Head of caudate nucleus (tissue), 42 donors: ENCODE data around the gene FGF9.

ENCODE experiments used
- DNase-seq, 42 donors: peaks; one replicate each; pipeline versions ENCODE4 v3.0.0 to v3.0.0-alpha.2; 2020 to 2021; ENCODE audit warnings: mixed read lengths in 7 of 42
- intact Hi-C: fragments of 100-400 bp; cut with DNase I; formaldehyde crosslinking; loops from one replicate; pipeline ENCODE4 v1.15.0; 2022

FGF9 gene

DNA sequence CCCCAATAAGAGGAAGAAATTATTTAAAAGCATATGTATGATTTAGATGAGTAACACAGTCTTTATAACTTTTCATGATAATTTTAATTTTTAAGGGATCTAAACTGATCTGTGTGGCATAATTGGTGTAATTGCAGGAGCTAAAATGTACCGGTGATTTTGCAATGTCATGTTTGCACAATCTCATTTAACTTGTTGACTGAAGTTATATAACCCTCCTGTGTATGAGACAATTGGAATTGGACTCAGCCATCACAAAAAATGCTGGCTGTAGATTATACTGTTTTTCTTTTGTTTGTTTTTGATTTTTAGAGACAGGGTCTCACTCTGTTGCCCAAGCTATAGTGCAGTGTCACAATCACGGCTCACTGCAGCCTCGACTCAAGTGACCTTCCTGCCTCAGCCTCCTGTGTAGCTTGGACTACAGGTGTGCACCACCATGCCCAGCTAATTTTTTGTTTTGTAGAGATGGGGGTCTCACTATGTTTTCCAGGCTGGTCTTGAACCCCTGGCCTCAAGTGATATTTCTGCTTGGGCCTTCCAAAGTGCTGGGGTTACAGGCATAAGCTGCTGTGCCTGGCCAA, 26.1 kb downstream of the FGF9 start:
- intact Hi-C loops, result no loop called here
- no peak for DNase-seq

DNA sequence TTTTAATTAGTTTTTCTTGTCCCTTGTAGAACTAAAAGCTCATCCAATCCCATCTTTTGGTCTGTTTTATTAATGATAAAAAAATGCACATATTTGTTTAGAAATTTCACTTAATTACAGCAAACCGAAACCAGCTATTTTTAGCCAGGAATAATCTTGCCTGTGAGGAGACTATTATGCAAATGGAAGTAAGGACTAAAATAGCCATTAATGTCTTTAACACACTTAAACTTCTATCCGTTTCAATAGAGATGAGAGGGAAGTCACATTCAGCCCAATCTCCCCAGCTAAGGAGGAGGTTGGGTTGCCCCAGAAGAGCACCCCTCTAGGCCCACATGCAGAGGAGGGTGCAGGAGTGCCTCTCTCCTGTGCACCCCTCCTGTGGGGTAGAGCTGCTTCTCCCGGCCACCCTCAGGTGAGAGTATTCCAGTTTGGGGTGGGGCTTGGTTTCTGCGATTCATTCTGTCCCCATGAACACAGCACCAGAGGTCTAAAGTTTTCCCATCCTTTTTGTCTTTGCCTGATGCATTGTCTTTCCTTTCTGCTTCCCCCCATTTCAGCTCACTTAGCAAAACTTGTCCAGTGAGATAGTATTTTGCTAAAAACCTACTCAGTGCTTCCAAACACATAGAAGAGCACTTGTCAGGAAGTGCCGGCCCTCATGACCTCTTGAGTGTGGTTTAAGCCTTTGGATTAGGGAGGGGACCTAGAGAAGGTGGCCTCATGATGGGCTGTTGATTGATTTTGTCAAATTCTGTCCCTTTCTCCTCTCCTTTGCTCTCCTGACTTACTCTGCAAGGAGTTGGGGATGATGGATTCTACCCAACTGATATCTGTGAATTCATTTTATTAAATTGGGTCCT, 28.2 kb downstream of the FGF9 start:
- intact Hi-C loops, result no loop called here
- DNase-seq, result no peak

DNA sequence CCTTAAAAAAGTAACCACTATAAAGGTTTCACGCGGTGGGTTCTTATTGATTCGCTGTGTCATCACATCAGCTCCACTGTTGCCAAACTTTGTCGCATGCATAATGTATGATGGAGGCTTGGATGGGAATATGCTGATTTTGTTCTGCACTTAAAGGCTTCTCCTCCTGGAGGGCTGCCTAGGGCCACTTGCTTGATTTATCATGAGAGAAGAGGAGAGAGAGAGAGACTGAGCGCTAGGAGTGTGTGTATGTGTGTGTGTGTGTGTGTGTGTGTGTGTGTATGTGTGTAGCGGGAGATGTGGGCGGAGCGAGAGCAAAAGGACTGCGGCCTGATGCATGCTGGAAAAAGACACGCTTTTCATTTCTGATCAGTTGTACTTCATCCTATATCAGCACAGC, 30.6 kb downstream of the FGF9 start:
- intact Hi-C loops, result no loop called here
- no peak for DNase-seq

DNA sequence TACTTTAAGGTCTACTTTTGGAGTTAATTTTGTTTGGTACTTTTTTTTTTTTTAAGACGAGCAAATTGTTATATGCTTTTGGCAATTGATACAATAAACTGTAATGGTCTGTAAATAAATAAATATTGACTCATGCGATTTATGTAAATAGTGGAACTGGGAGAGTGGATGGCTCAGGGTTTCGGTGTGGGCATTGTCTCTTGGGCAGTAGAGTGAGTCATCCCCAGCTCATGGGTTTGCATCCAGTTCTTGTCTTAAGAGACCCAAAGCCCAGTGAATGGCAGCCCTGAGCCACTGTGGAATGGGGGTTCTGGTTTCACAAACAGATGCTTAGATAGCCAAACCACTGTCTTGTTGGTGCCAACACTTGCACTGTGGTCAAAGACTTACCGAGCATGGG, 33.0 kb downstream of the FGF9 start:
- no peak for DNase-seq
- intact Hi-C loops, result no loop called here

DNA sequence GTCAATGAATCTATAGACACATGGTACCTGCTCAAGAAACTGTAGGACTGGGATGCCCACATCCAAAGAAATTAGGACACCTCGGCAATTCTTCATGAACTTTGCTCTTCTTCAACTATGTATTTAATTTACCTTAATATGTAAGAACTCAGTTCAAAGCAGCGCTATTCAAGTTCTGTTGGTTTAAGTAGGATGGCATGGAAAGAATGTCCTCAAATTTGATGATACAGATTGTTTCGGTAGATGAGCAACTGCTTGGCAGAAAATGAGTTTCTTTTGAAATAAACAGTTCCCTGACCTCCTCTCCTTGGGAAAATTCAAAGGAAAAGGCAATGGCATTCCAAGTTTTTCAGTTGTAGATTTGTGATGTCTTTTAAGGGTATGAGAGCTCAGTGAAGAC, 36.7 kb downstream of the FGF9 start:
- intact Hi-C loops, result no loop called here
- DNase-seq, result no peak

DNA sequence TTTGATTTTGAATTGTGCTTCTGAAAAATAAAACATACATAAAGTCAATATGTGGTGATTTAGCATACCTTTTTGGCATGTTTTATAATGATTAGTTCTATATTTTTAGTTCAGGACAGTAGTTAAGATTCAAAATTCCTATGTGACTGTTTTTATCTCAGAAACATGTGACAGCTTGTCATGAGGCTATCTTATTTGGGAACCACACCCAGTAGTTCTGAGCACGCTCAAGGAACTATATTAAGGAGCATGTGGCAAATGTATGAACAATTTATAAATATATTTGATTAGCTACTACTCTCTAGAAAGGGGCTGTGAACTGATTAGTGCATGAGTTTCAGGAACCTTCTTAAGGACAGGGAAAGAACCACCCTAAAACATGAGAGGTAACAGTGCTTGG, 38.8 kb downstream of the FGF9 start:
- no peak for DNase-seq
- intact Hi-C loops, result no loop called here

DNA sequence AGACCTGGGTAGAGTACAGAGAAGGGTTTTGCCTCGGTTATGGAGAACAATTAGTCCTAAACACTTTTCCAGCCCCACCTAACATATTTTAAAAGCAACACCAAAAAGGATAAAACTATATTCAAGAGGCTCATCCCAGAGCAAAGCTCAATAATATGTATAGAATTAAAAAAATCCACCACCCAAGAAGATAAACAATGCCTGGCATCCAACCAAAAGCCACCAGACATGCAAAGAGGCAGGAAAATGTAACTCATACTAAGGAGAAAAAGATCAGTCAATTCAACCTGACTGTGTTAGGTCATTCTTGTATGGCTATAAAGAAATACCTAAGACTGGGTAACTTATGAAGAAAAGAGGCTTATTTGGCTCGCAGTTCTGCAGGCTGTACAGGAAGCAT, 39.3 kb downstream of the FGF9 start:
- intact Hi-C loops, result no loop called here

DNA sequence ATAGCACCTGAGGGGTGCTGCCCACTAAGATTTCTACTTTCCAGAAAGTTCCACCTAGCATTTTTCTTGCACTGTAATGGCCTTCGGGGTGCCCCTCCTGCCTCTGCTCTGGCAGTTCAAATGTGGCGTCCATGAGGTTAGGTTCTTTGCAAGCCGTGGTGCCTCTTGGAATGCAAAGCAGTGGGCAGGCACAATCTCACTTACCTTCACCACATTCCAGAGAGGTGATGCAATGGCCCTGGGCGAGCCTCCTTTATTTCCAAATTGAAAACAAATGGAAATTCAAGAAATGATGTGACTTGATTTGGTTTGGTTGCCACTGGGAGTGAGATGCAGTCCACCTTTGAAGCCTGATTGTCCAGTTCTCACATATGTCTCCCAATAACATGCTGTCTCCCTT, 46.9 kb downstream of the FGF9 start:
- intact Hi-C loops, result no loop called here

More for the DNA sequence above, 39.3 kb downstream of the FGF9 start:
- no peak for DNase-seq

DNA sequence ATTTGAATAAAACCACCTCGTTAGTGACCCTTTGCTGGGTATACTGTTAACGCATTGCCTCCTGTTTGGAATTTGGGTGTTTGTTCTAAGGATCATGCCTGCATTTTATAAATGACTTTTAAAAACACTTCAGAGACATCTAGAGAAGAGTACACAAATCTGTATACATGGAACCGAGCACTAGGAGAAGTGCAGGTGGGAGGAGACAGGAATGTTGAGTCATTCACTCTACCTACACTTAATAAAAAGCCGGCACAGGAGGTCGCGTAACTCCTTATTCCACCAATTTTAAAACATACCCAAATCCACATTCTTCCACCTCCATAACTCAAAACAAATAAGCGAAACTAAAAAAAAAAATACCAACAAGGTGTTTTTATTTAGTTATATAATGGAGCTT, 48.6 kb downstream of the FGF9 start:
- DNase-seq, result peak in 1 of 42 donors; percentile 47
- intact Hi-C loops, result no loop called here

More for the DNA sequence above, 46.9 kb downstream of the FGF9 start:
- DNase-seq, result no peak

DNA sequence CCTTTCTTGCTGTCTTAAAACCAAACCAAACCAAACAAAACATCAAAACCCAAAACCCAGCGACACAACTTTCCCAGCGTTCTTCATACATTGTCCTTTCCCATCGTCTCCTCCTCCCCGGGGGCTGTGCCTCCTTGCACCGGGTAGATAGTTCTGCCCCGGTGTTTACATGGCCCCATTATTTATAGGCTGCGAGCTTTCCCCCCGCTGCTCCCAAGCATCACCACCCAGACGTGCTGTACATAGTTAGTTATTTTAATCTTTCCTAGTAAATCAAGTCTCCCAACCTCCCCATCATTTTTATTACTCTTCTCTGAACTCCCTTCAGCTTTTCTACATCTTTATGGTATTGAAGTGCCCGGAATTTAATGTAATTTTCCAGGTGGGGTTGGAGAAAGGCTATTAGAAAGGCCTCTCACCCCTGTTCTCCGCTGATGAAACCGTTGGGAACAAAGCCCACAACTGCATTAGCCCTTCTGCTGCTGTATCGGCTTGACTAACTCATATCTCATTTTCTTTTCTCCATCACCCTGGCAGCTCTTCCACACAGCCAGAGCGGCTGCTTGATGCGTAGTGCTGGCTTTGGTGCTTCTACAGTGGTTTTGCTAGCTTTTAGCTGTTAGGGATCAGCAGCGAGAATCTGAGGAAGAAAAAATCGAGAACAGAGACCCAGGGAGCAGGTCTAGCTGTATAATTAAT, 53.1 kb downstream of the FGF9 start:
- DNase-seq, result no peak
- intact Hi-C loops, result no loop called here

DNA sequence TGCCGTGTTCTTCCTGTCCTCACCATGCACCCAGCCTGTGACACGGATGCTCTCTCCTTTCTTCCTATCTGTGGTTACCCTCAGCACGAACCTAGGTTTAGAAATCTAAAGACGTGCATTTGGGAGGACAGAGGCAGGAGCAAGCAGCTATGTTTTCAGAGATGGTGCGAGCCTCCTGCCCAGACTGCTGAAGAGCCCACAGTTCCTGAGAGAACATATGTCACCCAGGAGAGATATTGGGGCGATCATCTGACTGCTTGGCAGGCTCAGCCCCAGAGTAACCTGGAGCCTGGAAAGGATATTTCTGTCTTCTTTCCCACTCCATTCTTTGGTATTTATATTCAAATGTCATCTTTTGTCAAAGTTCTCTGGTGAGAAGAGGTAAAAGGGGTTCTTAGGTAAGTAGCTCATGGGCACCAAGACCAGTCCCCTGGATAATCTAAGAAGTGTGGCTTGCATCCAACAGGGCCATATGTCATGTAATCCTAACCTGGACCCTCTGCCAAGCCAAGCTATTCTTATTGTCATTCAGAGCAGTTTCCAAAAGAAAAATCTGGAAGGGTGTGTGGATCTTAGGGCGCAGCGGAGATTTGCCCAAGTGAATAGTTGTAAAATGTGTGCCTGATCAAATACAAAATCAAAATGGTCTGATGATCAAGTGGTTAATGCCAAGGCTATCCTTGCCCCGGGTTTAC, 59.5 kb downstream of the FGF9 start:
- intact Hi-C loops, result no loop called here
- no peak for DNase-seq

DNA sequence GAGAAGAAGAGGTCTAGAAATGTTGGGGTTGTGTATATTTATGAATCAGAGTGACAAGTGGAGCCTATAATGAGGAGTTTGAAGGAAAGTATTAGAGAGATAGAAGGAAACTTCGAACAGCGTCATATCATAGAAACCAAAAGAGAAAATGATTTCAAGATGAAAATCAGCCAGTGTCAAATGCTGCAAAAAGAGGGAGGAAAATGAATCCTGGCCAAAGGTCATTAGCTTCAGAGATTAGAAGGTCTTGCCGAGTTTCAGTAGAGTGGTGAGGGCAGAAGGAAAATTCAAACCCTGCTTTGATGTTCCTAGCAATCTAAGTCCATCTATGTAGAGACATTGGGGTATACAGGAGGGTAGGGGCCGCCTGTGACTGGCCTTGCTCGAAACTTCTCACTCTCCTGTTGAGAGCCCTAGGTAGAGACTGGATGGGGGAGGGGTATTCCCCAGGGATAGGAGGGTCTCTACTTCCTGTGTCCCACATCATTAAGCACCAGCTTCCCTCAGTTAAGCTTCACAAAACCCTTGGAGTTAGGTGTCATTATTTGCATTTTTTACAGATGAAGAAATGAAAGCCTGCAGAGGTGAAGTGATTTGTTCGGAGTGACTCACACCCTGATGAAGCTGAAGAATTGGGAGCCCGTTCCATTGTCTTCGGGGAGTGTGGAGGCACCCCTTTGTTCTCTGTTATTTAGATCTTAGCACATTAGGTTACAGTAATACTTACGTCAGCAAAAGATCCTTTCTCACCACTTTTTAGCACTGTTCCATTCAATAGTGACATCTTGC, 62.8 kb downstream of the FGF9 start:
- peak in 23 of 42 donors; percentile 15 to 79 (median 40) for DNase-seq
- intact Hi-C loops, result no loop called here

DNA sequence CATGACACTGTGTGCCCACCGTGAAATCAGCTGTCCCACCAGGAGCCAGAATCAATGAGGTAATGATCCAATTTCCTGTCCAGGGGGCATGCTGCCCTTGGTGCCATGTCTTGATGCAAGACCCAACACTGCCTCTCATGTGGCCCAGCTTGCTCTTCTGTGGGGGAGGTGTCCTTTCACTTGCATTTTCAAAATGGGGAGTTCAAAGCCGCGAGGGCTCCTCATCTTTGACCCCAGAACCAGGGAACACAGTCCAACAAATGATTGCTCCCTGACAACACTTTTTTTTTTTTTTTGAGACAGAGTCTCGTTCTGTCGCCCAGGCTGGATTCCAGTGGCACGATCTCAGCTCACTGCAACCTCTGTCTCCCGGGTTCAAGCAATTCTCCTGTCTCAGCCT, 64.1 kb downstream of the FGF9 start:
- DNase-seq, result no peak
- intact Hi-C loops, result no loop called here

DNA sequence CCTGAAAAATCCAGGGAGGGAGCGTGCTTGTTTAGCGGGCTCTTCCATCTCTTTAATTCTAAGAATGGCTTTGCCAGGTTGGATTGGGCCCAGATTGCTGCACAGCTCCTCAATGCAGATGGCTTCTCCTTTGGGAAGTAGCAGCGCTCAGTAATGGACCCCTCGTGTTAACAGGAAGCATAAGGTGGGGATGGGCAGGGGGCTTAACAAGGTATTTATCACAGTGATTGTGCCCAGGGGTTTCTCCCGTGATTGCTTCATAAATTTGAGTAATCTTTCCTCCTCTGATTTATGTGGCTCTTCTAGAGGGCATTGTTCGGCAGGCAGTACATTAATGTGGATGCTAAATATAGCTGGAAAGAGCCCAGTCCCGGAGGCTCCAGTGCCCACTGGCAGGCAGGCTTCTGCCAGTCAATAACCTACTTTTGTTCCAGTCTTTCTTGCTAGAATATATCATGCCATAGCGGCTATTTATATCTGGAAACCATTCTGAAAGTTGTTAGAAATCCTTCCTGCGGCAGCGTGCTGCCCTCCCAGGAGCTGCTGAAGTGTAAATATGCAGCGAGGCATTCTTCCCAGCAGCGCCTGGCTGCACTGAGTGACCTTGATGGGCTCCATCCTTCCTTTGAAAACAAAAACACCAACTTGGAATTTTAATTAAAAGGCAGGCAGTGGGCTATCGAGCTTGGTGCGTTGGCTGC, 65.0 kb downstream of the FGF9 start:
- DNase-seq, result peak in 2 of 42 donors; percentile 4 to 6

DNA sequence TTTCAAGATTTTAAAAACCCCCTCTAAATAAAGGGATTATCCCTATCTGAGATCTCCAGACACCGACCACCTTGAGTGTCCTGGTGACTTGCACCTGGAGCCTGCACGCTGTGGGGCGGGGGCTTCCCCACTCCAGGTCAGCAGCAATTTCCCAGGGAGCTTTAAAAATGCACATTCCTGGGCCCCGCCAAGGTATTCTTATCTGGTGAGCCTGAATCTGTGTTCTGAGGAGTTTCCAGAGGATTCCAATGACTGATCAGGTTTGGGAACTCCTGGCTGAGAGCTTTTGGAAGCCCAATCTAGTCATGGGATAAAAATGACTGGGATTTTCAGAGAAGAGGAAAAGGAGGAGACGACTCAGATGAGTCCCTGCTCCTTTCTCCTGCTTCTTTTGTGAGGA, 66.1 kb downstream of the FGF9 start:
- DNase-seq, result no peak
- intact Hi-C loops, result no loop called here

More for the DNA sequence above, 65.0 kb downstream of the FGF9 start:
- intact Hi-C loops, result no loop called here

DNA sequence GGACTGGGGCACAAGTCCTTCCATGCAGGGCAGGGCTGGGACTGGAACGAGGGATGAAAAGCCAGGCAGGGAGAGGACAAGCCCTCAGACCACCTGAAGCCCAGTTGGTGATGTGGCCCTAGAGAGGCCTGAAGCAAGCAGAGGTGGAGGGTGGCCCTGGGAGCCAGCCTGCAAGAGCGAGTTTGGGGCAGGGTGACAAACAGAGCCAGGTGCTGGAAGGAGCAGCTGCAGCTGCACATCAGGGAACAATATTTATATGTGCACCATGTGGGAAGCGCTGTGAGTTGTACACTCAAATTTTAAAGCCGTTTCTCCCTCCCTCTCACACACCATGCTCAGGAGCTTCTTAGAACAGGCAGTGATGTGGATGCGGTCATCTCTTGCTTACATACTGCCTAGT, 67.8 kb downstream of the FGF9 start:
- intact Hi-C loops, result no loop called here
- no peak for DNase-seq

DNA sequence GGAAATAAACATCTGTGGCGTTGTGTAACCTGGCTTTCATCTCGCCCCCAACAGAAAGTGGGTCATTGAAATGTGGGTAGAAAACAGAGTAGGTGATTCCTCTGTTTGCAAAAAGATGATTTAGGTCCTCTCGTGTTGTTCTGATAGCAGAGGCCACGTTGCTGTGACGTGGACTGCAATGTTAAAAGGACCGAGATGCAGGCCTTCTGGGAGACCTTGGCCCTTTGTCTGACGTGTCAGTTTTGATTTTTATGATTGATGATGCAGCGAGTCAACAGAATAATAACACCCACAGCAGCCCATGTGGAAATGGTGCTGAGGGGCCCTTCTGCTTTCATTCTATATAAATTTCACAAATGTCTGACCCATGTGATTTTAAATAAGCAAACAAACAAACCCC, 68.9 kb downstream of the FGF9 start:
- intact Hi-C loops, result no loop called here
- no peak for DNase-seq

DNA sequence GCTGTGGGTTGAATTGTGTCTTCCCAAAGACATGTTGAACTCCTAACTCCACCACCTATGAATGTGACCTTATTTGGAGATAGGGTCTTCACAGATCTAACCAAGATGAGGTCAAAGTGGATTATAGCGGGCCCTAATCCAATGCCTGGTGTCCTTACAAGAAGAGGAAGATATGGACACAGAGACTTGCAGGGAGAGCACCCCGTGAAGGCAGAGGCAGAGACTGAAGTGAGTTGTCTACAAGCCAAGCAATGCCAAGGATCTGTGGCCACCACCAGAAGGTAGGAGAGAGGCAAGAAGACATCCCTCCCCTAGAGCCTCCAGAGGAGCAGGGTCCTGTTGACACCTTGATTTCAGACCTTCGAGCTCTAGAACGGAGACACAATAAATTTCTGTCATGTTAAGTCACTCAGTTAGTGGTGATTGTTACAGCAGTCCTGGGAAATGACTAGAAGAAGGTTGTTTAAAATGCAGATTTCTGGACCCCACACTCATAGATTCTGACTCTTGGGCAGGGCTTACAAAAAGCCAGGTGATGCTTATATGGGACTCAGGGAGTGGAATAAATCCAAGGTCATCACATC, 70.6 kb downstream of the FGF9 start:
- DNase-seq, result no peak
- intact Hi-C loops, result no loop called here
